Endothelial cell of umbilical vein (primary cell): Measurements from ENCODE around the gene ZNF276. TPM values are rescaled to one million over a fixed set of nuclear protein-coding genes. Genes with fewer than 3 reads are reported as not detected.
"Not testable (repeated sequence)": the region's sequence is repeated elsewhere in the genome, so short reads cannot be mapped to it uniquely, and the experiment has no call there.

Source experiments
- BruUV-seq: library from RNA; stranded (reverse); fragments of 400-500 nt; replicated peaks from 2 replicates; lab custom pipeline; 2021; lab: Mats Ljungman, UMichigan
- CTCF ChIA-PET: fragments of 300-600, 350-600 bp; sonication (Branson Sonifier 250); formaldehyde crosslinking; loops from one replicate; lab custom pipeline; 2021; ENCODE audit warnings: antibody characterized with exemption, inconsistent platforms; lab: Charles Lee
- POLR2A ChIA-PET: fragments of 300-600, 350-600 bp; sonication (Branson Sonifier 250); formaldehyde crosslinking; loops from one replicate; lab custom pipeline; 2021; ENCODE audit warnings: antibody characterized with exemption, inconsistent platforms; lab: Charles Lee
- DNase-seq: peaks from one replicate; pipeline ENCODE4 v3.0.0-alpha.2; 2011; ENCODE audit warnings: low read depth, low spot score
- FAIRE-seq: peaks from 2 replicates; lab custom pipeline; 2011; peaks lifted over from hg19 to GRCh38; lab: Jason Lieb, UNC
- H2AFZ ChIP-seq: 2 replicates; pipeline ENCODE4 v1.6.0; 2012; ENCODE audit warnings: low read depth, low read length, control low read depth, inconsistent platforms
- H3K27ac ChIP-seq: 2 replicates; pipeline ENCODE4 v1.5.1; 2011; ENCODE audit warnings: low read depth, mild to moderate bottlenecking, control low read depth, low read length, moderate library complexity; ENCODE audit not compliant: insufficient read depth
- H3K27me3 ChIP-seq, 2 experiments: 2 replicates each; pipeline versions ENCODE4 v1.6.0 to v1.6.1; 2011; ENCODE audit warnings: low read length in 2 of 2, mixed read lengths in 1 of 2; ENCODE audit not compliant: control insufficient read depth in 2 of 2, insufficient read depth in 2 of 2
- H3K36me3 ChIP-seq, 2 experiments: 2 replicates in 1 of 2; 3 replicates in 1 of 2; pipeline ENCODE4 v1.5.1; 2011; ENCODE audit warnings: low read length in 2 of 2, mild to moderate bottlenecking in 1 of 2, moderate library complexity in 1 of 2; ENCODE audit not compliant: control insufficient read depth in 2 of 2, insufficient read depth in 2 of 2; ENCODE audit errors: extremely low read depth in 1 of 2
- H3K4me1 ChIP-seq: 3 replicates; pipeline ENCODE4 v1.5.1; 2011; ENCODE audit warnings: mild to moderate bottlenecking, low read length; ENCODE audit not compliant: control insufficient read depth, insufficient read depth; ENCODE audit errors: extremely low read depth
- H3K4me2 ChIP-seq: 2 replicates; pipeline ENCODE4 v1.6.1; 2011; ENCODE audit warnings: low read length, control low read depth, mixed read lengths; ENCODE audit not compliant: insufficient read depth
- H3K4me3 ChIP-seq, 3 experiments: fragments of 200-600 bp in 1 of 3; sonication (generic), shearing (Covaris generic) in 1 of 3; replicated peaks in 1 of 3; 2 replicates each; pipeline ENCODE4 v1.5.1; 2011 to 2016; ENCODE audit warnings: control low read depth in 3 of 3, low read length in 3 of 3, mild to moderate bottlenecking in 2 of 3, inconsistent platforms in 1 of 3, low read depth in 1 of 3, moderate library complexity in 1 of 3; ENCODE audit not compliant: insufficient read depth in 1 of 3
- H3K79me2 ChIP-seq: 2 replicates; pipeline ENCODE4 v1.6.0; 2012; ENCODE audit warnings: low read length, inconsistent platforms; ENCODE audit not compliant: control insufficient read depth, insufficient read depth
- H3K9ac ChIP-seq: replicated peaks from 2 replicates; pipeline ENCODE3; 2011; ENCODE audit warnings: low read length, control low read depth; ENCODE audit not compliant: insufficient read depth; ENCODE audit errors: extremely low read depth
- H3K9me1 ChIP-seq: replicated peaks from 3 replicates; pipeline ENCODE4 v1.6.0; 2011; ENCODE audit warnings: mild to moderate bottlenecking, low read length; ENCODE audit not compliant: control insufficient read depth, insufficient read depth; ENCODE audit errors: extremely low read depth
- H3K9me3 ChIP-seq: replicated peaks from 2 replicates; pipeline ENCODE4 v1.5.1; 2012; ENCODE audit warnings: low read length, inconsistent platforms; ENCODE audit not compliant: control insufficient read depth, insufficient read depth
- H4K20me1 ChIP-seq: replicated peaks from 2 replicates; pipeline ENCODE3; 2011; ENCODE audit warnings: mild to moderate bottlenecking, low read length; ENCODE audit not compliant: control insufficient read depth, insufficient read depth; ENCODE audit errors: extremely low read depth
- FOS ChIP-seq: IDR thresholded peaks from 2 replicates; pipeline ENCODE4 v1.6.1; 2011; ENCODE audit warnings: mild to moderate bottlenecking, low read length, moderate library complexity, borderline replicate concordance; ENCODE audit not compliant: insufficient read depth
- GATA2 ChIP-seq: IDR thresholded peaks from 2 replicates; pipeline ENCODE4 v1.7.0; 2011; ENCODE audit warnings: low read depth, mild to moderate bottlenecking, moderate library complexity, mixed read lengths, low read length; ENCODE audit not compliant: insufficient read length, insufficient read depth
- MAX ChIP-seq: IDR thresholded peaks from 2 replicates; pipeline ENCODE4 v1.6.1; 2011; ENCODE audit not compliant: insufficient read depth, insufficient read length
- POLR2A ChIP-seq: IDR thresholded peaks from 2 replicates; pipeline ENCODE4 v1.6.1; 2012; ENCODE audit warnings: low read depth, mild to moderate bottlenecking, control low read depth, low read length
- dilution Hi-C: fragments of 300-500 bp; cut with MboI; formaldehyde crosslinking; loops from one replicate; pipeline ENCODE4 v1.15.0; 2019; ENCODE audit warnings: low sequenced_read_pairs; ENCODE audit not compliant: extremely low pct_ligation_motif_present
- intact Hi-C: fragments of 100-400 bp; cut with micrococcal nuclease; formaldehyde crosslinking; loops from one replicate; pipeline ENCODE4 v1.10.0; 2022
- polyA plus RNA-seq, 4 experiments: library from polyadenylated mRNA; depleted of rRNA in 3 of 4; stranded (reverse) in 3 of 4; unstranded in 1 of 4; fragments of >200 nt; gene quantifications; 2 replicates each; pipeline versions ENCODE4 v1.2.1 to v1.2.3, GENCODE V29; 2011 to 2012; ENCODE audit warnings: missing spikeins in 1 of 4
- total RNA-seq: library from RNA; stranded (reverse); gene quantifications from 2 replicates; pipeline ENCODE4 v1.2.3, GENCODE V29; 2021

The ZNF276 gene
- total and polyA plus RNA-seq, 2 donors (not counting 3 experiments of a cell fraction or from before 2014, with no cell fraction given): 36.6 to 40.0 TPM

GRCh38 chr16:89693289-89693731, 28.0 kb upstream of the ZNF276 start:
- H3K9me3 ChIP-seq: no peaks in the 10 kb centered on the region
- ChIA-PET CTCF (no interaction called here), POLR2A (no interaction called here)
- H3K4me2 ChIP-seq: no peak overlapping the region
- FAIRE-seq (no peak), DNase-seq (no peak)
- H3K4me1 ChIP-seq: no peaks in the 10 kb centered on the region
- no peak overlapping the region for H3K27ac ChIP-seq
- H3K36me3 ChIP-seq: peaks cover 3 to 39% of the 10 kb centered on the region in 2 experiments
- no peak overlapping the region for H3K9ac ChIP-seq
- intact Hi-C loops (no loop called here), dilution Hi-C loops (no loop called here)
- no TSS peak for BruUV-seq
- H3K79me2 ChIP-seq: peaks cover 2% of the 10 kb centered on the region
- TF ChIP-seq FOS (no peak), POLR2A (no peak)
- no peaks in the 10 kb centered on the region for H3K9me1 ChIP-seq
- no peak overlapping the region for H3K4me3 ChIP-seq
- H2AFZ ChIP-seq: no peak overlapping the region
- no peaks in the 10 kb centered on the region for H4K20me1 ChIP-seq
- H3K27me3 ChIP-seq: no peaks in the 10 kb centered on the region

- Histone ChIP-seq H3K27ac (no peak overlapping the region), H3K9me1 (no peaks in the 10 kb centered on the region), H3K4me3 (no peak overlapping the region), H3K9me3 (no peaks in the 10 kb centered on the region), H3K9ac (no peak overlapping the region), H4K20me1 (no peaks in the 10 kb centered on the region), H3K4me1 (no peaks in the 10 kb centered on the region), H2AFZ (no peak overlapping the region), H3K79me2 (no peaks in the 10 kb centered on the region), H3K36me3 (peaks cover under 1 to 38% of the 10 kb centered on the region in 2 experiments), H3K27me3 (no peaks in the 10 kb centered on the region), H3K4me2 (no peak overlapping the region)
- ChIA-PET POLR2A (no interaction called here), CTCF (no interaction called here)
- DNase-seq (no peak), FAIRE-seq (no peak)
- TF ChIP-seq POLR2A (no peak), GATA2 (no peak), MAX (no peak)
- dilution Hi-C loops: no loop called here
- no TSS peak for BruUV-seq
- intact Hi-C loops: no loop called here
These were observed 27.2 kb upstream of the ZNF276 start for GRCh38 chr16:89693931-89694783.

- H3K9me1 ChIP-seq, DNase-seq, H3K27me3 ChIP-seq, H3K9ac ChIP-seq, H3K27ac ChIP-seq, H3K79me2 ChIP-seq, H3K9me3 ChIP-seq, H2AFZ ChIP-seq, dilution Hi-C loops, H4K20me1 ChIP-seq, H3K4me3 ChIP-seq, POLR2A ChIA-PET, intact Hi-C loops, FAIRE-seq, H3K4me1 ChIP-seq, H3K4me2 ChIP-seq, BruUV-seq, CTCF ChIA-PET: not testable (repeated sequence)
- H3K36me3 ChIP-seq: peaks cover 0 to 38% of the 10 kb centered on the region in 2 experiments
These were observed 26.6 kb upstream of the ZNF276 start for GRCh38 chr16:89694784-89695085.
